GM12864 (cell line): ENCODE data around the gene CA10.

ENCODE experiments used
- DNase-seq: peaks from one replicate; pipeline ENCODE4 v3.0.0-alpha.2; 2011; ENCODE audit warnings: low read depth
- H3K4me3 ChIP-seq: 2 replicates; pipeline ENCODE4 v1.5.1; 2011; ENCODE audit warnings: mild to moderate bottlenecking, low read depth, low read length, control low read depth
- TF ChIP-seq, protein P1 (sequence below): IDR thresholded peaks from 2 replicates; pipeline ENCODE4 v1.5.1; 2011; ENCODE audit warnings: low read depth, mild to moderate bottlenecking, moderate library complexity, low read length, control low read depth, inconsistent platforms; ENCODE audit errors: missing control alignments

CA10 gene

GRCh38 chr17:52158450-52159042 is at the start of gene CA10:
Gene CA10 (minus strand): TSS chr17:52158714.
- DNase-seq, result no peak
- H3K4me3 ChIP-seq, result no peak within 1 kb of the TSS
- TF ChIP-seq, protein P1, sequence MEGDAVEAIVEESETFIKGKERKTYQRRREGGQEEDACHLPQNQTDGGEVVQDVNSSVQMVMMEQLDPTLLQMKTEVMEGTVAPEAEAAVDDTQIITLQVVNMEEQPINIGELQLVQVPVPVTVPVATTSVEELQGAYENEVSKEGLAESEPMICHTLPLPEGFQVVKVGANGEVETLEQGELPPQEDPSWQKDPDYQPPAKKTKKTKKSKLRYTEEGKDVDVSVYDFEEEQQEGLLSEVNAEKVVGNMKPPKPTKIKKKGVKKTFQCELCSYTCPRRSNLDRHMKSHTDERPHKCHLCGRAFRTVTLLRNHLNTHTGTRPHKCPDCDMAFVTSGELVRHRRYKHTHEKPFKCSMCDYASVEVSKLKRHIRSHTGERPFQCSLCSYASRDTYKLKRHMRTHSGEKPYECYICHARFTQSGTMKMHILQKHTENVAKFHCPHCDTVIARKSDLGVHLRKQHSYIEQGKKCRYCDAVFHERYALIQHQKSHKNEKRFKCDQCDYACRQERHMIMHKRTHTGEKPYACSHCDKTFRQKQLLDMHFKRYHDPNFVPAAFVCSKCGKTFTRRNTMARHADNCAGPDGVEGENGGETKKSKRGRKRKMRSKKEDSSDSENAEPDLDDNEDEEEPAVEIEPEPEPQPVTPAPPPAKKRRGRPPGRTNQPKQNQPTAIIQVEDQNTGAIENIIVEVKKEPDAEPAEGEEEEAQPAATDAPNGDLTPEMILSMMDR, result no peak

DNA sequence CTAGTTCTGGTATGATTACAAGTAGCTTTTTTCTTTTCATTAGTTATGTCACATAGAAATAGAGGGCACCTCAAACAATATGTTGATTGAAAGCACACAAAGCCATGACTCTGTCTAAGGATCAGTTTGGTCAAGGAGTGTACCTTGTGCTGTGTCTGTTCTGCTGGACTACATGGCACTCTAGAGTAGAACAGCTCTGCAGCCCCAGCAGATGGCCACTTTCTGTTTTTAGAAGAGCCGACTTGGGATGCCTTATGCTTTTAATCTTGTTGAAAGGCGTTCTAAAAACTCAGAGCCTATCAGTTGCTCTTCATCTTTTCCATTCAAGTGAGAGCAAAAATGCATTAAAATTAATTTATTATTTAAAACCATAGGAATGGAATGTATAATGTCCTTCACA is 49.3 kb upstream of the CA10 start:
- TF ChIP-seq, protein P1, result no peak
- no peak for DNase-seq

GRCh38 chr17:52202520-52203080 is 44.1 kb upstream of the CA10 start:
- TF ChIP-seq, protein P1, result no peak

More for the DNA sequence above, 49.3 kb upstream of the CA10 start:
- H3K4me3 ChIP-seq, result no peak overlapping the region

DNA sequence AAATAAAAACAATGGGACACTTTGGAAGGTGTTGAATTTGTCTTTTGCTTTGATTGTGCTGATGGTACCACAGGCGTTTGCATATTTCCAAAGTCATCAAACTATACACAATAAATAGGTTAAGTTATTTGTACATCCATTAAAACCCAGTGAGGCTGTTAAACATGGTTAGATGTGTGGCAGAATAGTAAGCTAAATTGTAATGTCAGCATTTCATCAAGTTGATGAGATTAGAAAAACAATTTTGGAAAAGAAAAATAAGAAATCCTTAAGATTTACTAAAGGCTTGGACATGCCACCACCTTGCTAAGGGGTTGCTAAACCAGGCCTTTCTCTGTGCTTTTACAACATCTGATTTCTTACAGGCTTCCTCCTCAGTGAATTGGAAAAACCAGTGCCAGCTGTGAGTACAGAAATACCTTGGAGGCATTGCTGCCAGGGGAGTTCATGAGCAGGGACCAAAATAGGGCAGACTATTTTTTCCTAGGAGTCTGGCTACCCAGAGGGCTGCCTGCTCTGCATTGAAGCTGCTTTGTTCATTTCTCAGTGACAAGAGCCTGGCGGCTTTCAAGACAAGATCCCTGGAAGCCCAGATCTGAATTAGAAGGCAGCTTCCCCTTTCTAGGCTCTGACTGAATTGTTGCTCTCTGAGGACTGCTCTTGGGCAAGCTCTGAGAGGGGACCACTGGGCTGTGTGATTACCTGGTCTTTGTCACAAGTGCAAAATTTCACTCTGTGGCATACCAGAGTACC is 43.4 kb upstream of the CA10 start:
- no peak overlapping the region for H3K4me3 ChIP-seq
- DNase-seq, result no peak
- TF ChIP-seq, protein P1, result no peak

More at GRCh38 chr17:52202520-52203080, 44.1 kb upstream of the CA10 start:
- no peak overlapping the region for H3K4me3 ChIP-seq
- no peak for DNase-seq

DNA sequence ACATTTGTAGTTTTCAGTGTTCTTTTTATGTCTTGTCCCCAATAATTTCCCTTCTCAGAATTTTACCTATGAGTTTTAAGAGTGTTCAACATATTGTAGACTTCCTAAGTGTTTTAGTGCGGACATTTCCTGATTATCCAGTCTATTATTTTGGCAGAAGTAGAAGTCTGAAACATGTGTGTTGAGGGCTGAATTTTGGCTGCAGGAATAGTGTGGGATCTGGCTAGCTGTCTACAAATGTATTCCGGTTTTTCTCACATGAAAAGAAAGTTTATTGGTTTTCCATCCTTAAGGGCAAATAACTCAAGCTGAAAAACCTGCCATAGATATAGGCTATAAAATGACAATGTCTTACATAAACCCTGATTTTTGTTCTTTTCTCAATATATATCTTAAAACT is 33.0 kb upstream of the CA10 start:
- TF ChIP-seq, protein P1, result no peak
- DNase-seq, result no peak
- H3K4me3 ChIP-seq, result no peak overlapping the region

DNA sequence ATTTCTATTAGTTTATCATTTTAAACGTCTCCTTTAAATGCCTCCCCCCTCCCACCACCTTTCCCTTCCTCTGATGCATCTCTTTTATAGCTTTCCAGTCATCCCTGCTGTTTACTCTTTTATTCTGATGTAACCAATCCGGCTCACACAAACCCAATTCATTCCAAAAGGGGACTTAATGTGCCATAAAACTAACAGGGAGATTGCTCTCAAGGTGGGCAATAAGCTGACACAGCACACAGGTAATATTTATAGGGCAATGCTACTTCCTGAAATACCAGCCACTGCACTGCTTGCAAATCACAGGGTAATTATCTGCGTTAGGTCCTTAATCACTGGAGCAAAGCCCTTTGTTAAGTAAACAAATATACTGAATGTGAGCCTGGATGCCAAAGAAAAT is 23.3 kb upstream of the CA10 start:
- H3K4me3 ChIP-seq, result no peak overlapping the region
- no peak for DNase-seq
- TF ChIP-seq, protein P1, result no peak
